Calu3 (cell line): Measurements from ENCODE around the gene WBP1. TPM values are rescaled to one million over a fixed set of nuclear protein-coding genes. Genes with fewer than 3 reads are reported as not detected.

Experiments used
- BruUV-seq: library from RNA; stranded (reverse); fragments of 400-500 nt; replicated peaks from 2 replicates; lab custom pipeline; 2021; lab: Mats Ljungman, UMichigan
- CTCF ChIA-PET: fragments of 300-600 bp; sonication (Branson Sonifier 250); formaldehyde crosslinking; loops from one replicate; lab custom pipeline; 2022; ENCODE audit warnings: antibody characterized with exemption; lab: Charles Lee
- DNase-seq: peaks from one replicate; pipeline ENCODE4 v3.0.0; 2022
- H3K27ac Mint-ChIP-seq: one replicate; pipeline ENCODE4 v1.8.0; 2022; ENCODE audit warnings: mixed read lengths; ENCODE audit not compliant: unreplicated experiment
- H3K27me3 Mint-ChIP-seq: one replicate; pipeline ENCODE4 v1.8.0; 2022; ENCODE audit warnings: mixed read lengths; ENCODE audit not compliant: unreplicated experiment
- H3K36me3 Mint-ChIP-seq: one replicate; pipeline ENCODE4 v1.8.0; 2022; ENCODE audit warnings: mild to moderate bottlenecking, moderate library complexity, mixed read lengths; ENCODE audit not compliant: insufficient read depth, unreplicated experiment
- H3K4me1 Mint-ChIP-seq: one replicate; pipeline ENCODE4 v1.8.0; 2022; ENCODE audit warnings: mild to moderate bottlenecking, low read depth, mixed read lengths; ENCODE audit not compliant: unreplicated experiment
- H3K4me3 Mint-ChIP-seq: one replicate; pipeline ENCODE4 v1.8.0; 2022; ENCODE audit warnings: mild to moderate bottlenecking, low read depth, moderate library complexity, mixed read lengths; ENCODE audit not compliant: unreplicated experiment
- H3K9me3 Mint-ChIP-seq: one replicate; pipeline ENCODE4 v1.8.0; 2022; ENCODE audit warnings: low read depth, mixed read lengths; ENCODE audit not compliant: unreplicated experiment
- intact Hi-C: fragments of 100-400 bp; cut with micrococcal nuclease; formaldehyde crosslinking; loops from one replicate; pipeline ENCODE4 v1.10.0; 2022; ENCODE audit not compliant: unreplicated experiment
- total RNA-seq: library from RNA; stranded (reverse); gene quantifications from 2 replicates; pipeline ENCODE4 v1.2.3, GENCODE V29; 2022
- TF ChIP-seq, protein P1 (sequence below): fragments of 200-600 bp; IDR thresholded peaks from one replicate; pipeline ENCODE4 v1.8.0; 2022; ENCODE audit warnings: antibody characterized with exemption; ENCODE audit not compliant: unreplicated experiment

WBP1 gene
- total RNA-seq, 1 experiment from 2014 or later = 61.6 TPM

- intact Hi-C loops = no loop called here
- BruUV-seq = no TSS peak
- Mint-ChIP-seq H3K27ac (no peak overlapping the region), H3K9me3 (no peaks in the 10 kb centered on the region), H3K27me3 (peaks cover 9% of the 10 kb centered on the region), H3K36me3 (peaks cover 23% of the 10 kb centered on the region), H3K4me3 (no peak overlapping the region), H3K4me1 (peaks cover 16% of the 10 kb centered on the region)
- CTCF ChIA-PET = no interaction called here
- TF ChIP-seq, protein P1, sequence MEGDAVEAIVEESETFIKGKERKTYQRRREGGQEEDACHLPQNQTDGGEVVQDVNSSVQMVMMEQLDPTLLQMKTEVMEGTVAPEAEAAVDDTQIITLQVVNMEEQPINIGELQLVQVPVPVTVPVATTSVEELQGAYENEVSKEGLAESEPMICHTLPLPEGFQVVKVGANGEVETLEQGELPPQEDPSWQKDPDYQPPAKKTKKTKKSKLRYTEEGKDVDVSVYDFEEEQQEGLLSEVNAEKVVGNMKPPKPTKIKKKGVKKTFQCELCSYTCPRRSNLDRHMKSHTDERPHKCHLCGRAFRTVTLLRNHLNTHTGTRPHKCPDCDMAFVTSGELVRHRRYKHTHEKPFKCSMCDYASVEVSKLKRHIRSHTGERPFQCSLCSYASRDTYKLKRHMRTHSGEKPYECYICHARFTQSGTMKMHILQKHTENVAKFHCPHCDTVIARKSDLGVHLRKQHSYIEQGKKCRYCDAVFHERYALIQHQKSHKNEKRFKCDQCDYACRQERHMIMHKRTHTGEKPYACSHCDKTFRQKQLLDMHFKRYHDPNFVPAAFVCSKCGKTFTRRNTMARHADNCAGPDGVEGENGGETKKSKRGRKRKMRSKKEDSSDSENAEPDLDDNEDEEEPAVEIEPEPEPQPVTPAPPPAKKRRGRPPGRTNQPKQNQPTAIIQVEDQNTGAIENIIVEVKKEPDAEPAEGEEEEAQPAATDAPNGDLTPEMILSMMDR = no peak
- no peak for DNase-seq
Measured at GRCh38 chr2:74493546-74493945, 35.3 kb downstream of the WBP1 start.

- intact Hi-C loops = no loop called here
Measured at GRCh38 chr2:74495440-74495839, 37.2 kb downstream of the WBP1 start.

DNA sequence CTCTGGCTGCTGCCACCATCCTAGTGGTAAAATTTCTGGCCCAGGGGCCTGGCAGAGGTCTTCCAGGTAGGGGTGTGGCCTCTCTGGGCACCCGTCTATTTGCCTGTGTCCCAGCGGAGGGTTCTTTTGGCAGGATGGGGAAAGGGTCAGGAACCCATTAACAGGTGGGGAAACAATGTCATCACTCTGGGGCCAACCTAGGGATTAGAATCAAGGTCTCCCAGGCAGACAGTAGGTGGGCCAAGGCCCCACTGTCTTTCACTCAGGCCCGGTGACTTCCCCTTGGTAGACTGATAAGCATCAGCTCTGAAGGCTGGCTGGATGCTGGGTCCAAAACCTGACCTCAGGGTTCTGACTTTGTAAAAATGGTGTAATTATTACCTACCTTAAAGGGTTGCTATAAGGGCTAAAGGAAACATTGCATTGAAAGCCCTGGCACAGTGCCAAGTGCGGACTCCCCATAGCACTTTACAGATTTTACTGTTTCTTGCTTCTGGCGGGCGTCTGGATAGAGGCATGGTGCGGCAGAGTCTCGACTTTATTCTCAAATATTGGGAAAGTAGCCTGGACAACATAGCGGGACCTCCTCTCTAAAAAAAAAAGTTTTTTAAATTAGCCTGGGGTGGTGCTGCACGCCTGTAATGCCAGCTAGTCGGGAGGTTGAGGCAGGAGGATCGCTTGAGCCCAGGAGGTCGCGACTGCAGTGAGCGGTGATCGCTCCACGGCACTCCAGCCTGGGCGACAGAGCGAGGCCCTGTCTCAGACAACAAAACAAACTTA, 38.9 kb downstream of the WBP1 start:
- CTCF ChIA-PET = interaction anchor here (0.6 kb wide), 1 partner anchor 17 kb away, joined by 8 read pairs; no protein-coding TSS in a partner anchor
- H3K4me3 Mint-ChIP-seq = peak overlapping the region; percentile 58
- TF ChIP-seq, protein P1 = no peak
- no peaks in the 10 kb centered on the region for H3K9me3 Mint-ChIP-seq
- peaks cover 36% of the 10 kb centered on the region for H3K36me3 Mint-ChIP-seq
- BruUV-seq = no TSS peak
- H3K27me3 Mint-ChIP-seq = peaks cover 15% of the 10 kb centered on the region
- H3K4me1 Mint-ChIP-seq = peaks cover 24% of the 10 kb centered on the region
- no peak overlapping the region for H3K27ac Mint-ChIP-seq
- no peak for DNase-seq
- intact Hi-C loops = no loop called here

More at GRCh38 chr2:74495440-74495839, 37.2 kb downstream of the WBP1 start:
- TF ChIP-seq, protein P1 = no peak
- Mint-ChIP-seq H3K27ac (no peak overlapping the region), H3K27me3 (peaks cover 15% of the 10 kb centered on the region), H3K36me3 (peaks cover 30% of the 10 kb centered on the region), H3K4me3 (no peak overlapping the region), H3K4me1 (peaks cover 11% of the 10 kb centered on the region), H3K9me3 (no peaks in the 10 kb centered on the region)
- BruUV-seq = no TSS peak
- CTCF ChIA-PET = no interaction called here
- DNase-seq = no peak

GRCh38 chr2:74497777-74498499, 39.7 kb downstream of the WBP1 start:
- H3K27ac Mint-ChIP-seq = peak overlapping the region; percentile 33
- peak overlapping the region; percentile 58 for H3K4me3 Mint-ChIP-seq
- DNase-seq = peak; percentile 28
- H3K36me3 Mint-ChIP-seq = peaks cover 36% of the 10 kb centered on the region
- TF ChIP-seq, protein P1 = no peak
- H3K4me1 Mint-ChIP-seq = peaks cover 26% of the 10 kb centered on the region
- intact Hi-C loops = no loop called here
- BruUV-seq = no TSS peak
- H3K27me3 Mint-ChIP-seq = peaks cover 15% of the 10 kb centered on the region
- no peaks in the 10 kb centered on the region for H3K9me3 Mint-ChIP-seq
- CTCF ChIA-PET = no interaction called here
